Endothelial cell of umbilical vein (primary cell): ENCODE measurements around the gene SCGB1A1.

Experiments used
- POLR2AphosphoS5 ChIP-seq: IDR thresholded peaks from 2 replicates; pipeline ENCODE4 v1.6.1; 2012; ENCODE audit warnings: low read depth, mild to moderate bottlenecking, control low read depth, low read length, moderate library complexity; ENCODE audit not compliant: insufficient read depth
- TF ChIP-seq, protein P1 (sequence below), 2 donors: IDR thresholded peaks; 1 replicate in 1 of 2; 2 replicates in 1 of 2; pipeline ENCODE4 v1.5.1; 2011; ENCODE audit warnings: low read length in 2 of 2, mild to moderate bottlenecking in 2 of 2, moderate library complexity in 2 of 2, control low read depth in 1 of 2, inconsistent platforms in 1 of 2, low read depth in 1 of 2; ENCODE audit not compliant: insufficient read depth in 1 of 2; ENCODE audit errors: extremely low read depth in 1 of 2

DNA sequence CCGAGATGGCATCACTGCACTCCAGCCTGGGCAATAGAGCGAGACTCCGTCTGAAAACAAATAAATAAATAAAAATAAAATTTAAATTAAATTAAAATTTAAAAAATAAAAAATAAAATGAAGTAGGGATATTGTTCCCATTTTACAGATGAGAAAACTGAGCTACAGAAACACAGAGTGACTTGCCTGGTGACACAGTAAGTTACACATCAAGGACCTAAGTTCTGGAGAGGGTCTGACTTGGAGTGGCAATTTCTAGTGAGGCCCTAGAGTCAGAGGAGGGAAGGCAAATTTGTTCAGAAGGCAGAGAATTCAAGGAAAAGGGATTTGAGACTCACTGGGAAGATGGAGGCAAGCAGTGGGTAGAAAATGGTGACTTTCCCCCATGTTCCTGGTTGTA lies 2.0 kb downstream of the SCGB1A1 start:
- TF ChIP-seq, protein P1, sequence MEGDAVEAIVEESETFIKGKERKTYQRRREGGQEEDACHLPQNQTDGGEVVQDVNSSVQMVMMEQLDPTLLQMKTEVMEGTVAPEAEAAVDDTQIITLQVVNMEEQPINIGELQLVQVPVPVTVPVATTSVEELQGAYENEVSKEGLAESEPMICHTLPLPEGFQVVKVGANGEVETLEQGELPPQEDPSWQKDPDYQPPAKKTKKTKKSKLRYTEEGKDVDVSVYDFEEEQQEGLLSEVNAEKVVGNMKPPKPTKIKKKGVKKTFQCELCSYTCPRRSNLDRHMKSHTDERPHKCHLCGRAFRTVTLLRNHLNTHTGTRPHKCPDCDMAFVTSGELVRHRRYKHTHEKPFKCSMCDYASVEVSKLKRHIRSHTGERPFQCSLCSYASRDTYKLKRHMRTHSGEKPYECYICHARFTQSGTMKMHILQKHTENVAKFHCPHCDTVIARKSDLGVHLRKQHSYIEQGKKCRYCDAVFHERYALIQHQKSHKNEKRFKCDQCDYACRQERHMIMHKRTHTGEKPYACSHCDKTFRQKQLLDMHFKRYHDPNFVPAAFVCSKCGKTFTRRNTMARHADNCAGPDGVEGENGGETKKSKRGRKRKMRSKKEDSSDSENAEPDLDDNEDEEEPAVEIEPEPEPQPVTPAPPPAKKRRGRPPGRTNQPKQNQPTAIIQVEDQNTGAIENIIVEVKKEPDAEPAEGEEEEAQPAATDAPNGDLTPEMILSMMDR (IDR thresholded peaks at IDR 0.05; ENCODE audit: extremely low read depth in 1 of 2, insufficient read depth in 1 of 2, low read depth in 1 of 2, low read length in 2 of 2): no peak
- TF ChIP-seq POLR2AphosphoS5: no peak
